ENCODE data around the gene ENTHD1. TPM values are rescaled to one million over a fixed set of nuclear protein-coding genes. Genes with fewer than 3 reads are reported as not detected.

ENTHD1 gene
- total RNA-seq, 2 experiments from 2014 or later, result 0.34 TPM

- Mint-ChIP-seq H3K4me1 (ENCODE audit: low read depth) (peaks cover 80% of the 10 kb centered on the region), H3K36me3 (ENCODE audit: low read depth) (peaks cover 13% of the 10 kb centered on the region), H3K9me3 (no peaks in the 10 kb centered on the region), H3K27ac (peak overlapping the region; percentile 92), H3K4me3 (peak overlapping the region; percentile 80), H3K27me3 (no peaks in the 10 kb centered on the region)
- ChIA-PET POLR2A (interaction anchor here (0.8 to 4.5 kb wide), 11 partner anchors 10 to 394 kb away, joined by 3 to 97 read pairs (median 5); partner anchors contain the start of gene GRAP2), CTCF (interaction anchor here (1.1 to 3.7 kb wide), 8 partner anchors 9 to 107 kb away, joined by 3 to 29 read pairs (median 5); no protein-coding TSS in a partner anchor)
- DNase-seq (no peak), ATAC-seq (no peak)
- intact Hi-C loops (cut with micrococcal nuclease), result no loop called here
- TF ChIP-seq, protein P1, sequence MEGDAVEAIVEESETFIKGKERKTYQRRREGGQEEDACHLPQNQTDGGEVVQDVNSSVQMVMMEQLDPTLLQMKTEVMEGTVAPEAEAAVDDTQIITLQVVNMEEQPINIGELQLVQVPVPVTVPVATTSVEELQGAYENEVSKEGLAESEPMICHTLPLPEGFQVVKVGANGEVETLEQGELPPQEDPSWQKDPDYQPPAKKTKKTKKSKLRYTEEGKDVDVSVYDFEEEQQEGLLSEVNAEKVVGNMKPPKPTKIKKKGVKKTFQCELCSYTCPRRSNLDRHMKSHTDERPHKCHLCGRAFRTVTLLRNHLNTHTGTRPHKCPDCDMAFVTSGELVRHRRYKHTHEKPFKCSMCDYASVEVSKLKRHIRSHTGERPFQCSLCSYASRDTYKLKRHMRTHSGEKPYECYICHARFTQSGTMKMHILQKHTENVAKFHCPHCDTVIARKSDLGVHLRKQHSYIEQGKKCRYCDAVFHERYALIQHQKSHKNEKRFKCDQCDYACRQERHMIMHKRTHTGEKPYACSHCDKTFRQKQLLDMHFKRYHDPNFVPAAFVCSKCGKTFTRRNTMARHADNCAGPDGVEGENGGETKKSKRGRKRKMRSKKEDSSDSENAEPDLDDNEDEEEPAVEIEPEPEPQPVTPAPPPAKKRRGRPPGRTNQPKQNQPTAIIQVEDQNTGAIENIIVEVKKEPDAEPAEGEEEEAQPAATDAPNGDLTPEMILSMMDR (IDR thresholded peaks at IDR 0.05), result no peak
Measured at GRCh38 chr22:39917197-39917643, 23.7 kb upstream of the ENTHD1 start.

- TF ChIP-seq, protein P1 (IDR thresholded peaks at IDR 0.05), result no peak
- Mint-ChIP-seq H3K27ac (peak overlapping the region; percentile 92), H3K4me1 (ENCODE audit: low read depth) (peaks cover 82% of the 10 kb centered on the region), H3K4me3 (peak overlapping the region; percentile 80), H3K36me3 (ENCODE audit: low read depth) (peaks cover 9% of the 10 kb centered on the region), H3K9me3 (no peaks in the 10 kb centered on the region), H3K27me3 (no peaks in the 10 kb centered on the region)
- ATAC-seq (no peak), DNase-seq (no peak)
- CTCF ChIA-PET, result interaction anchor here (1.0 to 3.7 kb wide), 9 partner anchors 11 to 108 kb away, joined by 3 to 29 read pairs (median 5); partner anchors contain the start of gene TMA7B
- intact Hi-C loops (cut with micrococcal nuclease), result no loop called here
- POLR2A ChIA-PET, result interaction anchor here (0.8 to 4.5 kb wide), 10 partner anchors 10 to 394 kb away, joined by 3 to 97 read pairs (median 7); partner anchors contain the start of gene GRAP2
Measured at GRCh38 chr22:39916496-39916895, 22.9 kb upstream of the ENTHD1 start.

- Mint-ChIP-seq H3K27ac (peak overlapping the region; percentile 92), H3K4me1 (ENCODE audit: low read depth) (peaks cover 80% of the 10 kb centered on the region), H3K9me3 (no peaks in the 10 kb centered on the region), H3K4me3 (peak overlapping the region; percentile 80), H3K36me3 (ENCODE audit: low read depth) (peaks cover 14% of the 10 kb centered on the region), H3K27me3 (no peaks in the 10 kb centered on the region)
- ATAC-seq, result no peak
- TF ChIP-seq, protein P1 (IDR thresholded peaks at IDR 0.05), result no peak
- ChIA-PET POLR2A (interaction anchor here (1.1 to 4.5 kb wide), 8 partner anchors 9 to 94 kb away, joined by 3 to 97 read pairs (median 12); partner anchors contain the start of gene GRAP2), CTCF (interaction anchor here (1.1 to 3.3 kb wide), 7 partner anchors 10 to 109 kb away, joined by 3 to 29 read pairs (median 5); no protein-coding TSS in a partner anchor)
- DNase-seq, result no peak
- intact Hi-C loops (cut with micrococcal nuclease), result no loop called here
Measured at GRCh38 chr22:39915295-39915726, 21.8 kb upstream of the ENTHD1 start.

DNA sequence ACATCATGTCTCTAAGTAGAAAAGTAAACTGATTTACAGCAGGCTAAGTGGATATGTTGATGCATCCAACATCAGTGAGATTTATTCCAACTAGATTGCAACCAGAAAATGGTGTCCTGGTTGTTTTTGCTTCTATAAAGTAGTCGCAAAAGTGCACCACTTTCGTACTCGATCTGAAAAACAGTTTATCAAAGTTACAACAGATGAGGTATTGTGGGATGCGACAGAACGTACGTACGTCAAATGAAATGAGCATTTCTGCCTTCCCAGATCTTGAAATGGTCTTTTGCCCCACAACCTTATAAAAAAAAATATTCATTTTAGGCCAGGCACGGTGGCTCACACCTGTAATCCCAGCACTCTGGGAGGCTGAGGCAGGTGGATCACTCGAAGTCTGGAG, 21.0 kb upstream of the ENTHD1 start:
- ATAC-seq, result no peak
- H3K9me3 Mint-ChIP-seq, result no peaks in the 10 kb centered on the region
- intact Hi-C loops (cut with micrococcal nuclease), result loop anchor here (5.0 kb wide), 1 partner anchor 382 kb away; the partner anchor contains the start of gene RPS19BP1
- H3K4me3 Mint-ChIP-seq, result peak overlapping the region; percentile 80
- TF ChIP-seq, protein P1 (IDR thresholded peaks at IDR 0.05), result no peak
- ChIA-PET POLR2A (interaction anchor here (1.1 to 12.7 kb wide), 4 partner anchors 10 to 27 kb away, joined by 4 to 270 read pairs (median 12); no protein-coding TSS in a partner anchor), CTCF (interaction anchor here (1.1 to 11.2 kb wide), 5 partner anchors 9 to 28 kb away, joined by 3 to 130 read pairs (median 7); no protein-coding TSS in a partner anchor)
- DNase-seq, result no peak
- peaks cover 14% of the 10 kb centered on the region for H3K36me3 Mint-ChIP-seq (ENCODE audit: low read depth)
- H3K27me3 Mint-ChIP-seq, result no peaks in the 10 kb centered on the region
- H3K27ac Mint-ChIP-seq, result peak overlapping the region; percentile 92
- H3K4me1 Mint-ChIP-seq (ENCODE audit: low read depth), result peaks cover 80% of the 10 kb centered on the region

DNA sequence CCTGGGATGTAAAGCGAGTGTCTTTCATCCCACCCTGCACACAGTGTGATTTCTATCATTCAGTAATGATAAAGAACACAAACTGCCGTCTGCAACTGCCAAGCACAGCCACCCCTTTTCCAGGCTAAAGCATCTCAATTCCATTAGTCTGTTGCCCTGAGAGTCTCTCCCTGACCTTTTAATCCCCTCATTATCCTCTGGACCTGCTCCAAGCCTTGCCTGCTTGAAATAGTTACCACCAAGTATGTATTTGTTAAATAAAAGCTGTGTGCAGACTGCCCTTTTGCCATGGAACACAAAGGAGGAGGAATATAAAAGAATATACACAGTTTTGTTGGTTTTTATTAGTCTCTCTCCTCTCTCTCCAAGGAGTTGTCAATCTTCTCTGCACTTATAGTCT, 20.3 kb upstream of the ENTHD1 start:
- ATAC-seq (no peak), DNase-seq (no peak)
- TF ChIP-seq, protein P1 (IDR thresholded peaks at IDR 0.05), result no peak
- intact Hi-C loops (cut with micrococcal nuclease), result loop anchor here (2.0 to 5.0 kb wide), 2 partner anchors 13 to 382 kb away; partner anchors contain the start of gene RPS19BP1
- Mint-ChIP-seq H3K9me3 (no peaks in the 10 kb centered on the region), H3K4me3 (peak overlapping the region; percentile 80), H3K36me3 (ENCODE audit: low read depth) (peaks cover 13% of the 10 kb centered on the region), H3K27ac (peak overlapping the region; percentile 92), H3K4me1 (ENCODE audit: low read depth) (peaks cover 82% of the 10 kb centered on the region), H3K27me3 (no peaks in the 10 kb centered on the region)
- POLR2A ChIA-PET, result interaction anchor here (1.1 to 12.7 kb wide), 5 partner anchors 10 to 33 kb away, joined by 3 to 270 read pairs (median 4); no protein-coding TSS in a partner anchor
- CTCF ChIA-PET, result interaction anchor here (1.1 to 11.2 kb wide), 3 partner anchors 12 to 107 kb away, joined by 3 to 130 read pairs (median 9); no protein-coding TSS in a partner anchor
